CD4-positive, alpha-beta T cell treated with Interleukin-2 at 100 ng/mL for 4 hours (primary cell): ENCODE data around the gene IRS2.
"Not testable (repeated sequence)": the region's sequence is repeated elsewhere in the genome, so short reads cannot be mapped to it uniquely, and the experiment has no call there.

Experiments
- DNase-seq: peaks from one replicate; pipeline ENCODE4 v3.0.0-alpha.2; 2020; ENCODE audit warnings: low spot score

Gene IRS2

GRCh38 chr13:109733550-109733949 lies 52.8 kb downstream of the IRS2 start:
- DNase-seq = no peak

- DNase-seq = not testable (repeated sequence)
Measured at GRCh38 chr13:109732470-109733170, 53.8 kb downstream of the IRS2 start.

- DNase-seq = no peak
Measured at GRCh38 chr13:109730812-109731335, 55.5 kb downstream of the IRS2 start.

- DNase-seq = no peak
Measured at GRCh38 chr13:109728791-109729731, 57.3 kb downstream of the IRS2 start.

- DNase-seq = no peak
Measured at GRCh38 chr13:109728061-109728460, 58.3 kb downstream of the IRS2 start.

GRCh38 chr13:109727251-109727650 lies 59.1 kb downstream of the IRS2 start:
- DNase-seq = no peak

GRCh38 chr13:109725995-109726637 lies 60.3 kb downstream of the IRS2 start:
- DNase-seq = no peak

GRCh38 chr13:109725297-109725696 lies 61.1 kb downstream of the IRS2 start:
- DNase-seq = no peak

- DNase-seq = no peak
Measured at GRCh38 chr13:109724603-109725002, 61.8 kb downstream of the IRS2 start.

- no peak for DNase-seq
Measured at GRCh38 chr13:109723046-109723445, 63.3 kb downstream of the IRS2 start.

GRCh38 chr13:109722068-109722467 lies 64.3 kb downstream of the IRS2 start:
- DNase-seq = no peak

GRCh38 chr13:109720758-109721184 lies 65.6 kb downstream of the IRS2 start:
- DNase-seq = no peak

- DNase-seq = no peak
Measured at GRCh38 chr13:109719962-109720646, 66.3 kb downstream of the IRS2 start.

GRCh38 chr13:109718726-109719125 lies 67.7 kb downstream of the IRS2 start:
- no peak for DNase-seq

- no peak for DNase-seq
Measured at GRCh38 chr13:109717686-109718085, 68.7 kb downstream of the IRS2 start.

- no peak for DNase-seq
Measured at GRCh38 chr13:109715902-109716301, 70.5 kb downstream of the IRS2 start.

GRCh38 chr13:109713681-109714080 lies 72.7 kb downstream of the IRS2 start:
- DNase-seq = no peak

GRCh38 chr13:109712124-109712722 lies 74.2 kb downstream of the IRS2 start:
- DNase-seq = no peak

- no peak for DNase-seq
Measured at GRCh38 chr13:109707742-109708617, 78.4 kb downstream of the IRS2 start.

- no peak for DNase-seq
Measured at GRCh38 chr13:109707044-109707741, 79.2 kb downstream of the IRS2 start.
